IPS DF 6.9 (cell line): ENCODE measurements around the gene LMF1.

Experiments used
- DNase-seq: peaks from one replicate; pipeline ENCODE4 v3.0.0-alpha.2; 2013; ENCODE audit warnings: low read depth, low spot score
- H3K27ac ChIP-seq: one replicate; pipeline ENCODE4 v1.5.1; 2013; ENCODE audit warnings: low read length, control low read depth
- H3K27me3 ChIP-seq: 2 replicates; pipeline ENCODE4 v1.6.1; 2013; ENCODE audit warnings: mild to moderate bottlenecking, low read length; ENCODE audit not compliant: control insufficient read depth, insufficient read depth
- H3K36me3 ChIP-seq: 2 replicates; pipeline ENCODE4 v1.6.1; 2013; ENCODE audit warnings: low read length; ENCODE audit not compliant: control insufficient read depth, insufficient read depth
- H3K4me1 ChIP-seq: 2 replicates; pipeline ENCODE4 v1.6.1; 2013; ENCODE audit warnings: low read length; ENCODE audit not compliant: control insufficient read depth, insufficient read depth
- H3K4me3 ChIP-seq: 2 replicates; pipeline ENCODE4 v1.5.1; 2013; ENCODE audit warnings: mild to moderate bottlenecking, low read length
- H3K9me3 ChIP-seq: 2 replicates; pipeline ENCODE4 v1.6.1; 2013; ENCODE audit warnings: low read length, inconsistent platforms; ENCODE audit not compliant: control insufficient read depth, insufficient read depth
- WGBS: extraction: QIAGEN DNeasy Blood & Tissue Kit; methylation state at CpG from one replicate; pipeline ENCODE4 v1.1.7; 2013; ENCODE audit warnings: mixed read lengths, missing lambda C conversion rate; ENCODE audit not compliant: insufficient read length, insufficient coverage; 5-methylcytosine and 5-hydroxymethylcytosine counted together

Gene LMF1

DNA sequence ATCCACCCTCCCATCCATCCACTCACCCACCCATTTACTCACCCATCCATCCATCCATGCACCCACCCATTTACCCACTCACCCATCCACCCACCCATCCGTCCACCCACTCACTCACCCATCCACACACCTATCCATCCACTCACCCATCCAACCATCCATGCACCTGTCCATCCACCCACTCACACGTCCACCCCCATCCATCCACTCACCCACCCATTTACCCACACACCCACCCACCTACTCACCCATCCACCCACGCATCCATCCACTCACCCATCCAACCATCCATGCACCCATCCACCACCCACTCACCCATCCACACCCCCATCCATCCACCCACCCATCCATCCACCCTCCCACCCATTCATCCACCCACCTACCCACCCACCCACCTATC, 22.9 kb upstream of the LMF1 start:
- H3K27ac ChIP-seq: no peak overlapping the region
- peaks cover 2% of the 10 kb centered on the region; the same call in 1 of the 2 replicates for H3K4me1 ChIP-seq
- no CpG with 5 or more reads among the region's 3 CpGs for WGBS
- no peak overlapping the region for H3K4me3 ChIP-seq
- H3K9me3 ChIP-seq: peaks cover 4% of the 10 kb centered on the region; the same call in 1 of the 2 replicates
- no peaks in the 10 kb centered on the region; the same call in 1 of the 2 replicates for H3K36me3 ChIP-seq
- no peaks in the 10 kb centered on the region for H3K27me3 ChIP-seq
- no peak for DNase-seq

DNA sequence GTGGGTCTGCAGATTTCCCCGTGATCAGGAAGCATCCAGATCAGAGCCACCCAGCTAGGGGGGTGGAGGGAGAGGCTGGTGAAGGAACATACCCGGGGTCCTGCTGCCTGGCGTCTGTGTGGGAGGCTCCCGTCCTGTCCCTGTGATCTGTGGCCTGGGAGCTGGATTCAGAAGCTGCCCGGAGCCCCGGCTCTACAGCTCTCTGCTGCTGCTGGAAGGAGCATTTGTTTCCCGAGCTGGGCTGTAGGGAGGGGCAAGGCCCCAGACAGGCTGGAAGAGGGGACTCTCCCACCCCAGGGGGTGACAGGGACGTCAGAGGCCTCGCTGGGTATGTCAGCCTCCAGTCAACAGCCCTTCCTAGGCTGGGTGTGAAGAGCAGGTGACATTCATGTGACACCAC, 21.0 kb upstream of the LMF1 start:
- Histone ChIP-seq H3K9me3 (peaks cover 4% of the 10 kb centered on the region; the same call in 1 of the 2 replicates), H3K4me1 (peaks cover 2% of the 10 kb centered on the region; the same call in 1 of the 2 replicates), H3K4me3 (no peak overlapping the region), H3K36me3 (no peaks in the 10 kb centered on the region), H3K27ac (no peak overlapping the region), H3K27me3 (no peaks in the 10 kb centered on the region)
- DNase-seq: no peak
- no CpG with 5 or more reads among the region's 9 CpGs for WGBS

DNA sequence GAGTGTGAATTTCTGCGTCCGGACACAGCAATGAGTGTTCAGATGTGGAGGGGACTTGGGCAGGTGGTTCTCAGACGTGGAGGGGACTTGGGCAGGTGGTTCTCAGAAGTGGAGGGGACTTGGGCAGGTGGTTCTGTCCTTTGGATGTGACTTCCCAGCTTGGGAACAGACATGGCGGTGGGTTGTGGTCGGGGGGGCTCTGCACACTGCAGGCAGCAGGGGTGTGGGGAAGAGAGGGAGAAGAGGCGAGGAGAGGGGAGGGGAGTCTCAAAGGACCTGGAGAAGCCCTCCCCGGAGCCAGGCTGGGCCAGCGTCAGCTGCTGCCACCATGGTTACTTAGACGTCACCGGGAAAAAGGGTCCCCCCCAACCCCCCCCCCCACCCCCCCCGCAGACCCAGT, 20.6 kb upstream of the LMF1 start:
- Histone ChIP-seq H3K27me3 (no peaks in the 10 kb centered on the region), H3K27ac (no peak overlapping the region), H3K4me3 (no peak overlapping the region), H3K36me3 (no peaks in the 10 kb centered on the region), H3K4me1 (peaks cover 2% of the 10 kb centered on the region; the same call in 1 of the 2 replicates), H3K9me3 (peaks cover 4% of the 10 kb centered on the region; the same call in 1 of the 2 replicates)
- WGBS: no CpG with 5 or more reads among the region's 11 CpGs
- DNase-seq: no peak

DNA sequence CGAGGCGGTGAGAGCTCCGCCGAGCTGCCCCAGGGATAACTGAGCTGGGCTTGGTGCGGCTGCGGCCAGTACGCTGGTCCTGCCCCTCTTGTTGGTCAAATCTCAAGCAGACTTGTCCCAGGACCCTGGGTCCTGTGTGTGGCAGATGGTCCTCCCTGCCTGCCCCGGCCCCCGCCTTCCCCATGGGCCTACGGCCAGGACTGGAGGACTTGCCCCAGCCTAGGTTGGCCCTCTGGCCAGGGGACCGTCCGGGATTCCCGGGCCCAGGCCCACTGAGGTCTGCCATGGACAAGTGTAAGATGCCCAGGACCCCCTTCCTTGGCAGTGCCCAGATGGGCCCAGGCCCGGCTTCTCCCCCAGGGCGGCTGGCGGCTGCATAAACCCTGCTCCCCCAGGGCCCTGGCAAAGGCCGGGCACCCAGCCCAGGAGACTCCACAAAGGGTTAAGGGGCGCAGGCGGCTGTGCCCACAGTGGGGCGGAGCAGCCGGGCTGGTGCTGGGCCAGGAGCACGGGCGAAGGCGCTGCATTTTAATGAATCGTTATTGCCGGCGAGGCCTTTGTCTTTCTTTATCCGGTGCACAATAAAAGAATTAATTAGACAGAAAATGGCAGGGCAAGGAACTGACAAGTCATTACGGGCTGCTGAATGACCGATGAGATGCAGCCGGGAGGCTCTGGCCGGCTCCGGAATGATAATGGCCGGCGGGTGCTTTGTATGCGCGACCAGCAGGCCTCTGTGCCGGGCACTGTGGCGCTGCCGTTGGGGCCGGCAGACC, 19.9 kb upstream of the LMF1 start:
- Histone ChIP-seq H3K9me3 (peaks cover 4% of the 10 kb centered on the region; the same call in 1 of the 2 replicates), H3K36me3 (no peaks in the 10 kb centered on the region), H3K4me3 (no peak overlapping the region), H3K4me1 (peaks cover 2% of the 10 kb centered on the region; the same call in 1 of the 2 replicates), H3K27ac (no peak overlapping the region), H3K27me3 (no peaks in the 10 kb centered on the region)
- no CpG with 5 or more reads among the region's 41 CpGs for WGBS
- DNase-seq: no peak

DNA sequence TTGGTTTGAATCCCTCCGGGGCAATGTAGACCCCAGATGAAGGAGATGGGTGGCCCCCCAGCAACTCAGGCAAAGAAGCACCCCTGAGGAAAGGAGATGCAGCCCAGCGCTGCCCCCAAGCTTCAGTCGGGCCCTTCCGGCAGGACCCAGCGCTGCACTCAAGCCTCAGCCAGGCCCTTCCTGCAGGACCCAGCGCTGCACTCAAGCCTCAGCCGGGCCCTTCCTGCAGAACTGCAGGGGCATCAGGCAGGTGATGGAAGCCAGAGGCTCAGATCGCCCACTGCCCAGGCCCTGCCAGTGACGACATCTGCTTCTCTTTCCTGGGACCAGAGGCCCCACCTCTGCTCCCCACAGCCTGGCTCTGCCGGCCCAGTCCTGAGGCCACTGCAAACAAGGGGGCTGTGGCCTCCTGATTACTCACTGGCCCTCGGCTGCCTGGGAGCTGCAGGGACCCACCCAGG, 18.6 kb upstream of the LMF1 start:
- no peaks in the 10 kb centered on the region for H3K27me3 ChIP-seq
- no peaks in the 10 kb centered on the region; the same call in 1 of the 2 replicates for H3K9me3 ChIP-seq
- no CpG with 5 or more reads among the region's 11 CpGs for WGBS
- DNase-seq: no peak
- peaks cover 2% of the 10 kb centered on the region; the same call in 1 of the 2 replicates for H3K4me1 ChIP-seq
- H3K27ac ChIP-seq: no peak overlapping the region
- H3K36me3 ChIP-seq: no peaks in the 10 kb centered on the region; the same call in 1 of the 2 replicates
- H3K4me3 ChIP-seq: no peak overlapping the region

DNA sequence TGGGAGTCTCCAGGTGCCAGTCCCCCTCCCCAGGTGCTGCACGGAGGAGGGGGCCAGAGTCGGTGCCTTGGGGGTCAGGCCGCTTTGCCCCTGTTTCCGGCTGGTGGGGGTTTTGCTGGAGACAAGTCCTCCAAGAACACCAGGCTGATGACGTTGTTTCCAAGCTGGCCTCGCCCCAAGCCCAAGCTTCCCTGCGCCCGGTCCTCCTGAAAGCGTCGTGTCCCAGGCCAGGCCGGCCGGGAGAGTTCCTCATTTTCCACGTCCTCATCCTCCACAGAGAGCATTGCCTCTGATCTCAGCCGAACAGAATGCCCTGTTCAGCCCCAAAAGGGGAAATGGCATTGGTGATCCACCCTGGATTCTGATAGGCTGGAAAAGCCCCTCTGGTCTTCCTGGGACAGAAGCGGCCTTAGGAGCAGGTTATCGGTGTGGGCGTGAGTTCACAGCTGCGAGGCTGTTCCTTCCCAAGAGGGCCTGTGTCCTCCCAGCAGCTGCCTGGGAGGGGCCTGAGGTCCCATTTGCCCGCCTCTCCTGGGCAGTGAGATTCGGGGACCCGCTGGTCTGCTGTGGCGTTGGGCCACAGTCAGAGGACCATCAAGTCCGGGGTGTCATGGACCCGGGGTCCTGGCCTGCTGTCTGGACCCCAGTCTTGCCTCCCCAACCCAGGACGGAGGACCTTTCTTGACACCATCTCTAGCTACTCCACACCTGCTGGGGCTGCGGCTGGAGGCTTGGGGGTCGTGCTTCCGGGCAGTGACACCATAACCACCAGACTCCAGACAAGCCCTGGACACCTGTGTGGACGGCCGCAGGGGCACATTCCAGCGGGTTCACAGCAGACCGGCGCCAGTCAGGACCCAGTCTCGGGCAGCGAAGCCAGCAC, 17.9 kb upstream of the LMF1 start:
- peaks cover 2% of the 10 kb centered on the region; the same call in 1 of the 2 replicates for H3K4me1 ChIP-seq
- WGBS: no CpG with 5 or more reads among the region's 35 CpGs
- no peak overlapping the region for H3K4me3 ChIP-seq
- H3K9me3 ChIP-seq: no peaks in the 10 kb centered on the region
- H3K27ac ChIP-seq: no peak overlapping the region
- no peaks in the 10 kb centered on the region; the same call in 1 of the 2 replicates for H3K36me3 ChIP-seq
- DNase-seq: no peak
- no peaks in the 10 kb centered on the region for H3K27me3 ChIP-seq

DNA sequence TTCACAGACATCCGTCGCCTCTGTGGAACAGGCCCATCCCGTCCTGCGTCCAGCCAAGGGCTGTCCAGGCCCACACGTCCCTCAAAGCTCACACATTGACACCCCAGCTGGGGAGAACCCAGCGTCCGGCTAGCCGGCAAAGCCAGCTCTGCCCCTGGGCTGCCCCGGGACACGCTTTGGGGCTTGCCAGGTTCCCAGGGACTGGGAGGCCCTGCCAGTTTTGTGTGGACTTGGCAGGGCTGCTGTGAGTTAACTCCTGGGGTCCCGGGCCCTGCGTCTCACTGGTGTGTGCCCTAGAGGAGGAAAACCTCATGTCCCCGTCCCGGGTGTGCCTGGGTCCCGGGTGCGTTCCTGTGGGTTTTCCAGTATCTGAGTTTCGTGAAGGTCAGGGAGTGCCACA, 17.1 kb upstream of the LMF1 start:
- Histone ChIP-seq H3K27ac (no peak overlapping the region), H3K27me3 (peaks cover 1% of the 10 kb centered on the region; the same call in 1 of the 2 replicates), H3K4me1 (peaks cover 2% of the 10 kb centered on the region; the same call in 1 of the 2 replicates), H3K9me3 (no peaks in the 10 kb centered on the region), H3K36me3 (no peaks in the 10 kb centered on the region; the same call in 1 of the 2 replicates), H3K4me3 (no peak overlapping the region)
- no peak for DNase-seq
- WGBS: no CpG with 5 or more reads among the region's 17 CpGs

DNA sequence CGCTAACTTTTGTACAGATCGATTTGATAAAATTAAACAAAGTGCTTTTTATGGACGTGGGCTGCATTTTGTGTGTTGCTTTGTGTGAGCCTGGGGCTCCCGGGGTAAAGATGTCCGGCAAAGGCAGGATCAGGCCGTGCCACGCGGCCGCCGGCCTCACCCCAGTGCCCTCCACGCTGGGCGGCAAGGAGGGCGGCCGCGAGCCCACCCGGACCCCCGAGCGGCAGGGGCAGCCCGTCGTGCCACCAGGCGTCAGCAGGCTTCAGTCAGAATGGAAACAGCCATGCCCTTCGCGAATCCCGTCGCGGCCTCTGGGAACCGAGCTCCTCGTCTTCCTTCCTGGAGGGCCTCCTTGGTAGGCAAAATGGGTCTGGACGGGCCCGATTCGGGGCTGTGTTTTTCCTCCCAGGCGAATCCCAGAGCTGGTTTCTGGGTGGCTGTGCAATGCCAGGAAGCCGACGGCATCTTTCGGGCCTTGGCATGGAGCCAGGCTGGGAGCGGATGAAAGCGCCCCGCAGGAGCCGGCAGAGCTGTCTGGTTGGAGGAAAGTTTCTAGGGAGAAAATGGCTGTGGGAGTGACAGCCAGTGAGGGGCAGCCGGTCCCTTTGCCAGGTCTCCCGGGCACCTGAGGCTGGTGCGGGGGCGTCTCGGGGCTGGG, 16.3 kb upstream of the LMF1 start:
- no peak overlapping the region for H3K4me3 ChIP-seq
- H3K4me1 ChIP-seq: peaks cover 4% of the 10 kb centered on the region; the same call in 1 of the 2 replicates
- no peaks in the 10 kb centered on the region for H3K9me3 ChIP-seq
- DNase-seq: no peak
- H3K36me3 ChIP-seq: no peaks in the 10 kb centered on the region; the same call in 1 of the 2 replicates
- H3K27me3 ChIP-seq: peaks cover 9% of the 10 kb centered on the region; the same call in 1 of the 2 replicates
- no peak overlapping the region for H3K27ac ChIP-seq
- no CpG with 5 or more reads among the region's 44 CpGs for whole genome bisulfite sequencing

DNA sequence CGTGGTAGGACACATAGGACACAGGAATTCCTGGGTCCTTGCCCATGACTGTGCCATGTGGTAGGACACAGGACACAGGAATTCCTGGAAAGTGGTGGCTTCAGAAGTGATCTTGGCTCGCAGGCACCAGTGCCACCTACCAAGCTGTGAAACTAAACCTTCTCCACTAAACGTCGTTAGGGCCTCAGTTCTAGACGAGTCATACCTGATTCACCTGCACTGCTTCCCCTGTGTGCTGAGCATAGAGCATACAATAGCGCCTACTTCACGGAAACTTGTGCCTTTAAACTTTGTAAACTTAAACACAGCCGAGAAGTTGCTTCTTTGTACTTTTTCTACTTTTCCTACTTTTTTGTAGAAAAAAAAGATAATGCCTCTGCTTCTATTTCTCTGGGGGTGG, 15.6 kb upstream of the LMF1 start:
- H3K36me3 ChIP-seq: no peaks in the 10 kb centered on the region; the same call in 1 of the 2 replicates
- H3K4me3 ChIP-seq: no peak overlapping the region
- no peak overlapping the region for H3K27ac ChIP-seq
- H3K9me3 ChIP-seq: no peaks in the 10 kb centered on the region
- no peak for DNase-seq
- peaks cover 9% of the 10 kb centered on the region; the same call in 1 of the 2 replicates for H3K27me3 ChIP-seq
- no CpG with 5 or more reads among the region's 8 CpGs for WGBS
- peaks cover 4% of the 10 kb centered on the region; the same call in 1 of the 2 replicates for H3K4me1 ChIP-seq
